AG04449 (cell line): Measurements from ENCODE around the gene SLC22A4.

Source experiments
- CTCF ChIA-PET: fragments of 350-600 bp; formaldehyde crosslinking; extraction: SDS; loops from one replicate; lab custom pipeline; 2021; ENCODE audit warnings: antibody characterized with exemption; lab: Yijun Ruan, JAX
- POLR2A ChIA-PET: fragments of 400-600, 350-600 bp; formaldehyde crosslinking; extraction: SDS; loops from one replicate; lab custom pipeline; 2020; ENCODE audit warnings: antibody characterized with exemption, inconsistent platforms; lab: Yijun Ruan, JAX
- DNase-seq: peaks from one replicate; pipeline ENCODE4 v3.0.0-alpha.2; 2010; ENCODE audit warnings: low read depth, low spot score
- H3K4me3 ChIP-seq: 2 replicates; pipeline ENCODE4 v1.5.1; 2011; ENCODE audit warnings: low read depth, mild to moderate bottlenecking, control low read depth, low read length
- CTCF ChIP-seq: IDR thresholded peaks from one replicate; pipeline ENCODE4 v1.5.1; 2011; ENCODE audit warnings: mild to moderate bottlenecking, moderate library complexity, low read length, control low read depth, inconsistent platforms; ENCODE audit not compliant: insufficient read depth; ENCODE audit errors: missing control alignments

Gene SLC22A4

GRCh38 chr5:132253452-132254320, 40.5 kb upstream of the SLC22A4 start:
- no peak for DNase-seq
- ChIA-PET POLR2A (no interaction called here), CTCF (interaction anchor here (21.8 kb wide), 1 partner anchor 15 kb away, joined by 416 read pairs; no protein-coding TSS in a partner anchor)
- TF ChIP-seq CTCF: no peak
- no peak overlapping the region for H3K4me3 ChIP-seq

- TF ChIP-seq CTCF: no peak
- CTCF ChIA-PET: interaction anchor here (21.8 kb wide), 1 partner anchor 16 kb away, joined by 416 read pairs; no protein-coding TSS in a partner anchor
- POLR2A ChIA-PET: no interaction called here
- no peak for DNase-seq
- H3K4me3 ChIP-seq: no peak overlapping the region
These were observed 39.7 kb upstream of the SLC22A4 start for GRCh38 chr5:132254321-132254977.

GRCh38 chr5:132256086-132256782, 38.0 kb upstream of the SLC22A4 start:
- ChIA-PET CTCF (interaction anchor here (1.0 to 21.8 kb wide), 2 partner anchors 18 to 77 kb away, joined by 3 to 416 read pairs; no protein-coding TSS in a partner anchor), POLR2A (no interaction called here)

GRCh38 chr5:132256783-132257130, 37.4 kb upstream of the SLC22A4 start:
- ChIA-PET CTCF (interaction anchor here (21.8 kb wide), 1 partner anchor 18 kb away, joined by 416 read pairs; no protein-coding TSS in a partner anchor), POLR2A (interaction anchor here (0.6 kb wide), 1 partner anchor 55 kb away, joined by 3 read pairs; no protein-coding TSS in a partner anchor)
- peak overlapping the region; percentile 79 for H3K4me3 ChIP-seq
- no peak for TF ChIP-seq CTCF
- DNase-seq: no peak

More at GRCh38 chr5:132256086-132256782, 38.0 kb upstream of the SLC22A4 start:
- no peak for TF ChIP-seq CTCF
- H3K4me3 ChIP-seq: no peak overlapping the region
- no peak for DNase-seq

- no peak for DNase-seq
- ChIA-PET POLR2A (interaction anchor here (0.6 to 1.0 kb wide), 2 partner anchors 32 to 54 kb away, joined by 3 read pairs; no protein-coding TSS in a partner anchor), CTCF (interaction anchor here (21.8 kb wide), 1 partner anchor 19 kb away, joined by 416 read pairs; no protein-coding TSS in a partner anchor)
- TF ChIP-seq CTCF: no peak
- peak within 1 kb of the TSS; percentile 79 for H3K4me3 ChIP-seq
These were observed 36.8 kb upstream of the SLC22A4 start, which contains the start of gene PDLIM4 for GRCh38 chr5:132257131-132258101. Gene PDLIM4, plus strand, starts transcription at chr5:132257696. Its CDS starts 39 bp downstream, at chr5:132257735.
